PC-9 (cell line): ENCODE results near the gene MICAL3. TPM values are rescaled to one million over a fixed set of nuclear protein-coding genes. Genes with fewer than 3 reads are reported as not detected.

ENCODE experiments used
- BruUV-seq: library from RNA; stranded (reverse); fragments of 400-500 nt; replicated peaks from 2 replicates; lab custom pipeline; 2021; lab: Mats Ljungman, UMichigan
- CTCF ChIA-PET: fragments of 300-600 bp; sonication (Branson Sonifier 250); formaldehyde crosslinking; loops from one replicate; lab custom pipeline; 2022; ENCODE audit warnings: antibody characterized with exemption; lab: Charles Lee
- POLR2A ChIA-PET: fragments of 300-600 bp; sonication (Branson Sonifier 250); formaldehyde crosslinking; loops from one replicate; lab custom pipeline; 2022; ENCODE audit warnings: antibody characterized with exemption; ENCODE audit not compliant: unreplicated experiment; lab: Charles Lee
- DNase-seq, 2 experiments: peaks; one replicate each; pipeline versions ENCODE4 v3.0.0 to v3.0.0-alpha.2; 2015 to 2022; ENCODE audit warnings: mixed read lengths in 1 of 2
- H2AFZ ChIP-seq: fragments of 200-600 bp; sonication (generic); 2 replicates; pipeline ENCODE4 v1.8.1; 2017; ENCODE audit warnings: antibody characterized with exemption
- H3F3A ChIP-seq: fragments of 200-600 bp; sonication (generic); 2 replicates; pipeline ENCODE4 v1.8.1; 2017; ENCODE audit warnings: antibody characterized with exemption, mild to moderate bottlenecking, low read depth; ENCODE audit not compliant: insufficient read depth
- H3K27ac ChIP-seq: fragments of 200-600 bp; sonication (generic); 2 replicates; pipeline ENCODE4 v1.6.1; 2016; ENCODE audit warnings: mixed run types
- H3K27me3 ChIP-seq: fragments of 200-600 bp; sonication (generic); 2 replicates; pipeline ENCODE4 v1.6.1; 2016; ENCODE audit warnings: low read depth, mixed run types; ENCODE audit not compliant: insufficient read depth
- H3K36me3 ChIP-seq: fragments of 200-600 bp; sonication (generic); 2 replicates; pipeline ENCODE4 v1.6.1; 2016; ENCODE audit warnings: low read depth, mixed run types
- H3K4me1 ChIP-seq: fragments of 200-600 bp; sonication (generic); replicated peaks from 2 replicates; pipeline ENCODE4 v1.6.1; 2016; ENCODE audit warnings: mixed run types; ENCODE audit not compliant: insufficient read depth
- H3K4me2 ChIP-seq: fragments of 200-600 bp; sonication (generic); 2 replicates; pipeline ENCODE4 v1.6.1; 2017; ENCODE audit warnings: mixed run types
- H3K4me3 ChIP-seq: fragments of 200-600 bp; sonication (generic); 2 replicates; pipeline ENCODE4 v1.6.1; 2016; ENCODE audit warnings: mixed run types
- H3K79me2 ChIP-seq: fragments of 200-600 bp; sonication (generic); 2 replicates; pipeline ENCODE4 v1.6.1; 2017; ENCODE audit warnings: low read depth, mixed run types
- H3K9me2 ChIP-seq: fragments of 200-600 bp; sonication (generic); 2 replicates; pipeline ENCODE4 v1.8.1; 2017; ENCODE audit warnings: mild to moderate bottlenecking; ENCODE audit not compliant: insufficient read depth
- H3K9me3 ChIP-seq: fragments of 200-600 bp; sonication (generic); 2 replicates; pipeline ENCODE4 v1.8.1; 2016; ENCODE audit warnings: low read depth; ENCODE audit not compliant: insufficient read depth
- H4K20me1 ChIP-seq: fragments of 200-600 bp; sonication (generic); 2 replicates; pipeline ENCODE4 v1.8.1; 2017; ENCODE audit not compliant: insufficient read depth
- EZH2 ChIP-seq: fragments of 200-600 bp; sonication (generic); IDR thresholded peaks from 2 replicates; pipeline ENCODE4 v1.8.0; 2017; ENCODE audit warnings: antibody characterized with exemption, low read depth
- intact Hi-C: fragments of 100-400 bp; cut with micrococcal nuclease; formaldehyde crosslinking; loops from one replicate; pipeline ENCODE4 v1.10.0; 2022; ENCODE audit not compliant: unreplicated experiment
- total RNA-seq: library from RNA; stranded (reverse); gene quantifications from 2 replicates; pipeline ENCODE4 v1.2.3, GENCODE V29; 2021
- TF ChIP-seq, protein P1 (sequence below): fragments of 200-600 bp; sonication (generic); conservative IDR thresholded peaks from 2 replicates; pipeline ENCODE4 v1.6.1; 2017; ENCODE audit warnings: mixed run types, antibody characterized with exemption, mild to moderate bottlenecking, moderate library complexity

The MICAL3 gene
- total RNA-seq, 1 experiment from 2014 or later = 27.4 TPM

DNA sequence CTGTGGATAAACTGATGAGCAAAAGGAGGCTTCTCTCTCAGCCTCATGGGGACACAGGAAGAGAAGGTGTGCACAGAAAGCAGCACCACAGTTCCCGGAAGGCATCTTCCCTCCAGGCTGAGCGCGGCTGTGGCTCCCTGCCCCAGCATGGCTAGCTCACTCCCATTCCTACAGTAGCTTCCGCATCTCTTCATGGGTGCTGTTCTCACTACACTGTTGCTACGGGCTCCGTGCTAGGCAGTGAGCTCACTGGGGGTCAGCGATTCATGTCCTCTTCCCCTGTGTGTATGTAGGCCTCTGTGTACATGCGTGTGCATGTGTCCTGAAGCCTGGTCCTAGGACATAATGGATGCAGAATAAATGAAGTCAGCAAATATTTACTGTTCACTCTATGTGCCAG, 64.3 kb downstream of the MICAL3 start:
- H3K4me2 ChIP-seq = no peak overlapping the region
- POLR2A ChIA-PET = interaction anchor here (0.5 to 0.7 kb wide), 2 partner anchors 14 to 110 kb away, joined by 3 to 27 read pairs; no protein-coding TSS in a partner anchor
- H3K9me3 ChIP-seq = no peaks in the 10 kb centered on the region
- no peaks in the 10 kb centered on the region for H4K20me1 ChIP-seq
- no peak overlapping the region for H2AFZ ChIP-seq
- no peaks in the 10 kb centered on the region for H3K4me1 ChIP-seq
- H3K36me3 ChIP-seq = no peaks in the 10 kb centered on the region
- no peak overlapping the region for H3K4me3 ChIP-seq
- TF ChIP-seq EZH2 = no peak
- TF ChIP-seq, protein P1, sequence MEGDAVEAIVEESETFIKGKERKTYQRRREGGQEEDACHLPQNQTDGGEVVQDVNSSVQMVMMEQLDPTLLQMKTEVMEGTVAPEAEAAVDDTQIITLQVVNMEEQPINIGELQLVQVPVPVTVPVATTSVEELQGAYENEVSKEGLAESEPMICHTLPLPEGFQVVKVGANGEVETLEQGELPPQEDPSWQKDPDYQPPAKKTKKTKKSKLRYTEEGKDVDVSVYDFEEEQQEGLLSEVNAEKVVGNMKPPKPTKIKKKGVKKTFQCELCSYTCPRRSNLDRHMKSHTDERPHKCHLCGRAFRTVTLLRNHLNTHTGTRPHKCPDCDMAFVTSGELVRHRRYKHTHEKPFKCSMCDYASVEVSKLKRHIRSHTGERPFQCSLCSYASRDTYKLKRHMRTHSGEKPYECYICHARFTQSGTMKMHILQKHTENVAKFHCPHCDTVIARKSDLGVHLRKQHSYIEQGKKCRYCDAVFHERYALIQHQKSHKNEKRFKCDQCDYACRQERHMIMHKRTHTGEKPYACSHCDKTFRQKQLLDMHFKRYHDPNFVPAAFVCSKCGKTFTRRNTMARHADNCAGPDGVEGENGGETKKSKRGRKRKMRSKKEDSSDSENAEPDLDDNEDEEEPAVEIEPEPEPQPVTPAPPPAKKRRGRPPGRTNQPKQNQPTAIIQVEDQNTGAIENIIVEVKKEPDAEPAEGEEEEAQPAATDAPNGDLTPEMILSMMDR = no peak
- no peak overlapping the region for H3K27ac ChIP-seq
- intact Hi-C loops = loop anchor here (10.0 kb wide), 1 partner anchor 45 kb away; no protein-coding TSS in a partner anchor
- no peaks in the 10 kb centered on the region for H3K9me2 ChIP-seq
- no TSS peak for BruUV-seq
- CTCF ChIA-PET = no interaction called here
- no peaks in the 10 kb centered on the region for H3K79me2 ChIP-seq
- H3F3A ChIP-seq = no peaks in the 10 kb centered on the region
- no peak for DNase-seq
- no peaks in the 10 kb centered on the region for H3K27me3 ChIP-seq

DNA sequence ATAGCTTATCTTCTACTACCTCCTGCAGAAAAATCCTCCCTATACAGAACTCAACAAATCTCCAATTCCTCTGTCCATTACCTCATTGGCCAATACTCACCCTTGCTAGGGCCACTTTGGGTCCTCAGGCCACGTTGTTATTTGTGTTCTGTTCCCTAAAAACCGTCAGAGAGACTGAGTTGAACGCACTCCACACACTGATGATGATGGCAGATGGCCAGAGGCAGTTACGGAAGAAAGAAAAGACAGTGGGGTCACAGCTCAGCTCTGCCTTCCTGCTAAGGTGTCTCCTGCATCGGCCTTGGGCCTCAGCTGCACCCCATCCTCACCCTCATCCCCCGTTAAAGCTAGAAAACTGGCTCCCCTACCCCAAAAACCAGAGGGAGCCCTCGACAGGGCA, 66.2 kb downstream of the MICAL3 start:
- no peak for DNase-seq
- ChIA-PET CTCF (interaction anchor here (0.6 to 0.7 kb wide), 2 partner anchors 18 to 42 kb away, joined by 5 to 8 read pairs; no protein-coding TSS in a partner anchor), POLR2A (no interaction called here)
- Histone ChIP-seq H3K27me3 (no peaks in the 10 kb centered on the region), H3K9me3 (no peaks in the 10 kb centered on the region), H3K4me2 (no peak overlapping the region), H3K27ac (no peak overlapping the region), H4K20me1 (no peaks in the 10 kb centered on the region), H3K36me3 (no peaks in the 10 kb centered on the region), H3K9me2 (no peaks in the 10 kb centered on the region), H3K4me3 (no peak overlapping the region), H3F3A (no peaks in the 10 kb centered on the region), H2AFZ (no peak overlapping the region), H3K4me1 (no peaks in the 10 kb centered on the region), H3K79me2 (no peaks in the 10 kb centered on the region; the same call in 1 of the 2 replicates)
- TF ChIP-seq EZH2 = no peak
- TF ChIP-seq, protein P1 = no peak
- no TSS peak for BruUV-seq
- intact Hi-C loops = no loop called here

DNA sequence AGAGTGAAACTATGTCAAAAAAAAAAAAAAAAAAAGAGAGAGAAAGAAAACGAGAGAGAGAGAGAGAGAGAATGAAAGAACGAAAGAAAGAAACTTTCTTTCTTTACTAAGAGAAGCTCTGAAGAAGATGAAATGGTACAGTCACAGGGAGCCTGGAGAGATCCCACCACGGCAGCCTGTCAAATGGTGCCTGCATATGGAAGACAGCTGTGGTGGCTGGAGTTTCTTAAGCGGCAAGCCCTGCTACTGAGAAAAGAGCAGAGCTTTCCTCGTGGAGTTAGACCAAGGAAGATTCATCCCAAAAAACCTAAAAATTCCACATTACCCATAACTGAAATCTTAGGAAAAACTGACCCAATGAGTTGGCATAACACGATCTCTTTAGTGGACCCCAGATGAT, 66.7 kb downstream of the MICAL3 start:
- Histone ChIP-seq H3K79me2 (no peaks in the 10 kb centered on the region; the same call in 1 of the 2 replicates), H4K20me1 (no peaks in the 10 kb centered on the region), H3K9me2 (no peaks in the 10 kb centered on the region), H3K9me3 (no peaks in the 10 kb centered on the region), H3K36me3 (no peaks in the 10 kb centered on the region), H3K4me3 (no peak overlapping the region), H3K27me3 (no peaks in the 10 kb centered on the region), H3K4me2 (no peak overlapping the region), H3K27ac (no peak overlapping the region), H3K4me1 (no peaks in the 10 kb centered on the region), H3F3A (no peaks in the 10 kb centered on the region), H2AFZ (no peak overlapping the region)
- ChIA-PET POLR2A (interaction anchor here (0.6 kb wide), 1 partner anchor 329 kb away, joined by 5 read pairs; no protein-coding TSS in a partner anchor), CTCF (interaction anchor here (0.6 to 0.7 kb wide), 2 partner anchors 17 to 42 kb away, joined by 5 to 8 read pairs; no protein-coding TSS in a partner anchor)
- TF ChIP-seq, protein P1 = no peak
- TF ChIP-seq EZH2 = no peak
- BruUV-seq = no TSS peak
- no peak for DNase-seq
- intact Hi-C loops = no loop called here
